NCI-H1694 (cell line): Measurements from ENCODE around the gene MTCL1.

Experiments used
- DNase-seq: peaks from one replicate; lab custom pipeline; 2025; lab: John Stamatoyannopoulos, UW

Gene MTCL1

GRCh38 chr18:8705238-8705960, at the start of gene MTCL1:
Gene MTCL1 (plus strand): TSS chr18:8705556. CDS start chr18:8705661, 105 bp downstream.
- DNase-seq: no peak

- DNase-seq: peak; percentile 7
These were observed 49.1 kb upstream of the MTCL1 start for GRCh38 chr18:8656232-8656631.

GRCh38 chr18:8657050-8657820, 48.1 kb upstream of the MTCL1 start:
- DNase-seq: no peak

- peak; percentile 8 for DNase-seq
These were observed 47.4 kb upstream of the MTCL1 start for GRCh38 chr18:8657873-8658470.

GRCh38 chr18:8658858-8659485, 46.4 kb upstream of the MTCL1 start:
- no peak for DNase-seq

- DNase-seq: no peak
These were observed 45.6 kb upstream of the MTCL1 start for GRCh38 chr18:8659609-8660242.

GRCh38 chr18:8660316-8660715, 45.0 kb upstream of the MTCL1 start:
- DNase-seq: no peak

- peak; percentile 68 for DNase-seq
These were observed 43.4 kb upstream of the MTCL1 start for GRCh38 chr18:8661754-8662559.

GRCh38 chr18:8662560-8663255, 42.6 kb upstream of the MTCL1 start:
- no peak for DNase-seq

GRCh38 chr18:8667846-8668245, 37.5 kb upstream of the MTCL1 start:
- DNase-seq: no peak

- DNase-seq: no peak
These were observed 37.0 kb upstream of the MTCL1 start for GRCh38 chr18:8668381-8668780.

GRCh38 chr18:8669571-8669970, 35.8 kb upstream of the MTCL1 start:
- no peak for DNase-seq

- no peak for DNase-seq
These were observed 31.8 kb upstream of the MTCL1 start for GRCh38 chr18:8673256-8674209.

GRCh38 chr18:8675057-8675456, 30.3 kb upstream of the MTCL1 start:
- DNase-seq: no peak

GRCh38 chr18:8681196-8681595, 24.2 kb upstream of the MTCL1 start:
- no peak for DNase-seq

- DNase-seq: no peak
These were observed 20.8 kb upstream of the MTCL1 start for GRCh38 chr18:8684577-8684976.

GRCh38 chr18:8685141-8685913, 20.0 kb upstream of the MTCL1 start:
- peak; percentile 63 for DNase-seq

GRCh38 chr18:8685914-8686216, 19.5 kb upstream of the MTCL1 start:
- DNase-seq: no peak

GRCh38 chr18:8686611-8687010, 18.7 kb upstream of the MTCL1 start:
- no peak for DNase-seq
